Esophagus muscularis mucosa (tissue), 4 donors: ENCODE results near the gene CTSD. TPM values are rescaled to one million over a fixed set of nuclear protein-coding genes. Genes with fewer than 3 reads are reported as not detected.

ENCODE experiments used
- DNase-seq: peaks from one replicate; pipeline ENCODE4 v3.0.0-alpha.2; 2017; ENCODE audit errors: extremely low spot score
- H3K27ac ChIP-seq, 4 donors: fragments of 200-600 bp; sonication (generic); replicated peaks in 1 of 4; 1 replicate in 3 of 4; 2 replicates in 1 of 4; pipeline ENCODE4 v1.5.1; 2016 to 2019; ENCODE audit warnings: mild to moderate bottlenecking in 1 of 4
- H3K27me3 ChIP-seq, 4 donors: fragments of 200-600 bp; sonication (generic); one replicate each; pipeline versions ENCODE4 v1.5.1 to v1.6.0; 2016 to 2019
- H3K36me3 ChIP-seq, 4 donors: fragments of 200-600 bp; sonication (generic); one replicate each; pipeline ENCODE4 v1.5.1; 2016 to 2019
- H3K4me1 ChIP-seq, 4 donors: fragments of 200-600 bp; sonication (generic); one replicate each; pipeline ENCODE4 v1.5.1; 2016 to 2019
- H3K4me3 ChIP-seq, 4 donors: fragments of 200-600 bp; sonication (generic); 1 replicate in 2 of 4; 2 replicates in 2 of 4; pipeline ENCODE4 v1.5.1; 2016 to 2019; ENCODE audit warnings: mild to moderate bottlenecking in 4 of 4, moderate library complexity in 1 of 4
- H3K9me3 ChIP-seq, 4 donors: fragments of 200-600 bp; sonication (generic); 1 replicate in 3 of 4; 2 replicates in 1 of 4; pipeline ENCODE4 v1.5.1; 2016 to 2019
- EP300 ChIP-seq: sonication (generic); formaldehyde crosslinking; IDR thresholded peaks from one replicate; pipeline ENCODE4 v1.6.1; 2017; ENCODE audit warnings: antibody characterized with exemption
- POLR2A ChIP-seq: fragments of 450-650 bp; IDR thresholded peaks from one replicate; pipeline ENCODE4 v1.6.1; 2017; ENCODE audit warnings: antibody characterized with exemption, moderate library complexity, mild to moderate bottlenecking, low read depth
- POLR2AphosphoS5 ChIP-seq, 2 donors: sonication (generic); formaldehyde crosslinking; IDR thresholded peaks; one replicate each; pipeline ENCODE4 v1.6.1; 2017; ENCODE audit warnings: antibody characterized with exemption in 2 of 2
- WGBS: methylation state at CpG from one replicate; pipeline ENCODE4 v1.1.5; 2018; 5-methylcytosine and 5-hydroxymethylcytosine counted together
- intact Hi-C: fragments of 100-400 bp; cut with DNase I; formaldehyde crosslinking; loops from one replicate; pipeline ENCODE4 v1.15.1; 2023
- total RNA-seq, 4 donors: library from RNA; depleted of rRNA; stranded (reverse); fragments of >200 nt; gene quantifications; one replicate each; pipeline versions ENCODE4 v1.1.0 to v1.2.1, GENCODE V29; 2016
- TF ChIP-seq, protein P1 (sequence below), 3 experiments: fragments of 200-600 bp in 2 of 3; fragments of 450-650 bp in 1 of 3; sonication (generic) in 2 of 3; IDR thresholded peaks; one replicate each; pipeline ENCODE4 v1.5.1; 2017 to 2019; ENCODE audit warnings: antibody characterized with exemption in 3 of 3, mild to moderate bottlenecking in 2 of 3, moderate library complexity in 1 of 3

CTSD gene
- total RNA-seq, 4 donors from 2014 or later: 186 to 338 (median 270) TPM

DNA sequence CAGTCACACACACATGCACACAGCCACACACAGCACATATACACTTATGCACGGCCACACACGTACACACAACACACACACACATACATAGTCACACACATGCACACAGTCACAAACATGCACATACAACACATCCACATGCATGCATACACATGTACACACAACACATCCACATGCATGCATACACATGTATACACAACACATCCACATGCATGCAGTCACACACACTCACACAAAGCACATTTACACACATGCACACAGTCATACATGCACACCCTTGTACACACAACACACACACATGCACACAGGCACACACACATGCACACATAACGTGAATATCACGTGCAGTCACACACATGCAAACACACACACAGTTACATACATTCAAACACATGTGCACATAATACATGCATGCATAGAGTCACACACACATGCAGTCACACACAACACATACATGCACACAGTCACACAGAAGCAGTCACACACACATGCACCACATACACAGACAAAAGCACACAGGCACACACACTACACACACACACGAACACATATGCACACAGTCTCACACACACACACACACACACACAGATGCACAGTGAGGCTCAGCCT lies 32.2 kb downstream of the CTSD start:
- no peak overlapping the region for H3K4me3 ChIP-seq
- H3K27ac ChIP-seq: no peak overlapping the region
- 86% methylated on average over 5 of the region's 5 CpGs for WGBS
- peaks cover 0 to 17% (median 11%) of the 10 kb centered on the region in 4 donors for H3K4me1 ChIP-seq
- no peak for DNase-seq
- TF ChIP-seq, protein P1, sequence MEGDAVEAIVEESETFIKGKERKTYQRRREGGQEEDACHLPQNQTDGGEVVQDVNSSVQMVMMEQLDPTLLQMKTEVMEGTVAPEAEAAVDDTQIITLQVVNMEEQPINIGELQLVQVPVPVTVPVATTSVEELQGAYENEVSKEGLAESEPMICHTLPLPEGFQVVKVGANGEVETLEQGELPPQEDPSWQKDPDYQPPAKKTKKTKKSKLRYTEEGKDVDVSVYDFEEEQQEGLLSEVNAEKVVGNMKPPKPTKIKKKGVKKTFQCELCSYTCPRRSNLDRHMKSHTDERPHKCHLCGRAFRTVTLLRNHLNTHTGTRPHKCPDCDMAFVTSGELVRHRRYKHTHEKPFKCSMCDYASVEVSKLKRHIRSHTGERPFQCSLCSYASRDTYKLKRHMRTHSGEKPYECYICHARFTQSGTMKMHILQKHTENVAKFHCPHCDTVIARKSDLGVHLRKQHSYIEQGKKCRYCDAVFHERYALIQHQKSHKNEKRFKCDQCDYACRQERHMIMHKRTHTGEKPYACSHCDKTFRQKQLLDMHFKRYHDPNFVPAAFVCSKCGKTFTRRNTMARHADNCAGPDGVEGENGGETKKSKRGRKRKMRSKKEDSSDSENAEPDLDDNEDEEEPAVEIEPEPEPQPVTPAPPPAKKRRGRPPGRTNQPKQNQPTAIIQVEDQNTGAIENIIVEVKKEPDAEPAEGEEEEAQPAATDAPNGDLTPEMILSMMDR (IDR thresholded peaks at IDR 0.05): no peak
- TF ChIP-seq POLR2AphosphoS5 (IDR thresholded peaks at IDR 0.05) (no peak), POLR2A (no peak), EP300 (no peak)
- H3K27me3 ChIP-seq: peaks cover 0 to 95% (median 18%) of the 10 kb centered on the region in 4 donors
- peaks cover 0 to 8% (median 4%) of the 10 kb centered on the region in 4 donors for H3K9me3 ChIP-seq
- H3K36me3 ChIP-seq: no peaks in the 10 kb centered on the region
- intact Hi-C loops: no loop called here

GRCh38 chr11:1730059-1730629 lies 33.6 kb downstream of the CTSD start:
- H3K27me3 ChIP-seq: peaks cover 0 to 95% (median 8%) of the 10 kb centered on the region in 4 donors
- no peaks in the 10 kb centered on the region for H3K36me3 ChIP-seq
- H3K27ac ChIP-seq: no peak overlapping the region
- DNase-seq: no peak
- peaks cover 0 to 17% (median 11%) of the 10 kb centered on the region in 4 donors for H3K4me1 ChIP-seq
- WGBS: 41% methylated on average over 11 of the region's 11 CpGs
- intact Hi-C loops: no loop called here
- TF ChIP-seq POLR2AphosphoS5 (IDR thresholded peaks at IDR 0.05) (no peak), POLR2A (no peak), EP300 (no peak)
- TF ChIP-seq, protein P1 (IDR thresholded peaks at IDR 0.05): no peak
- H3K4me3 ChIP-seq: no peak overlapping the region
- H3K9me3 ChIP-seq: no peaks in the 10 kb centered on the region

- TF ChIP-seq EP300 (no peak), POLR2A (no peak), POLR2AphosphoS5 (IDR thresholded peaks at IDR 0.05) (no peak)
- TF ChIP-seq, protein P1 (IDR thresholded peaks at IDR 0.05): no peak
- H3K27ac ChIP-seq: no peak overlapping the region
- WGBS: 52% methylated on average over 9 of the region's 9 CpGs
- no peak for DNase-seq
- H3K36me3 ChIP-seq: no peaks in the 10 kb centered on the region
- no peaks in the 10 kb centered on the region for H3K9me3 ChIP-seq
- intact Hi-C loops: no loop called here
- H3K4me3 ChIP-seq: no peak overlapping the region
- peaks cover 0 to 17% (median 11%) of the 10 kb centered on the region in 4 donors for H3K4me1 ChIP-seq
- H3K27me3 ChIP-seq: peaks cover 0 to 95% (median 7%) of the 10 kb centered on the region in 4 donors
These were observed 34.1 kb downstream of the CTSD start for GRCh38 chr11:1729692-1730011.

DNA sequence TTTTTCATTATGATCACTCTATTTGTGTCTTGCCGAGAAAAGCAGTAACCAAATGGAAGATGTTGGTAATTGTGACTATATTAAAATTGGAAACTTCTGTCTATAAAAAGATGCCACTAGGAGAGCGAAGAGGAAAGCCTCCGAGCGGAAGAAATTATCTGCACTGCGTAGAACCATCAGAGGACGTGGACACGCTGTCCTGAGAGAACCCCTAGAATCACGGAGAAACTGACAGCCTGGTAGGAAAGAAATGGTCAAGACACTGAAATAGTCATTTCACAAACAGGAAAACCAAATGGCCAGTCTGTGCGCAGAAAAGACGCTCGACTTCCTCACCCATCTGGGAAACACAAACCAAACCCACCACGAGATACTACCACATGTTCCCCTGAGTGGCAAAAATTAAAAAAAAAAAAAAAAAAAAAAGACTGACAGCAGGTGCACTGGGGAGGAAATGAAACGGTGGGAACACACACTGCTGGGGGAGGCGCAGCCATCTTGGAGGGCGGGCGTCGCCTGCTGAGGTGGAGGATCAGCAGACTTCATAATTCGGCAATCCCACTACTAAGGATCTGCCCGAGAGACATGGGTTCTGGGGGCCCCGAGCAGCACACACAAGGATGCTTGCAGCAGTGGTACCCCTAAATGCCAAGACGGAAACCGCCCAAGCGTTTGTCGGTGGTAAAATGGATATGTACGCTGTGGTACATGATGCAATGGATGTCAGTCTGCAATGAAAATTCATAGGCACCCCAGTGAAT lies 34.6 kb downstream of the CTSD start:
- peaks cover 0 to 17% (median 11%) of the 10 kb centered on the region in 4 donors for H3K4me1 ChIP-seq
- DNase-seq: no peak

More for the DNA sequence above, 34.6 kb downstream of the CTSD start:
- Histone ChIP-seq H3K27me3 (peaks cover 0 to 95% (median 7%) of the 10 kb centered on the region in 4 donors), H3K27ac (no peak overlapping the region), H3K36me3 (no peaks in the 10 kb centered on the region), H3K9me3 (no peaks in the 10 kb centered on the region), H3K4me3 (no peak overlapping the region)
- WGBS: 73% methylated on average over 25 of the region's 25 CpGs
- TF ChIP-seq POLR2AphosphoS5 (IDR thresholded peaks at IDR 0.05) (no peak), EP300 (no peak), POLR2A (no peak)
- TF ChIP-seq, protein P1 (IDR thresholded peaks at IDR 0.05): no peak
- intact Hi-C loops: no loop called here
